EH (cell line): ENCODE measurements around the gene ZFP36L2.

Source experiments
- DNase-seq: peaks from one replicate; pipeline ENCODE4 v3.0.0-alpha.2; 2015; ENCODE audit warnings: low read depth

The ZFP36L2 gene

DNA sequence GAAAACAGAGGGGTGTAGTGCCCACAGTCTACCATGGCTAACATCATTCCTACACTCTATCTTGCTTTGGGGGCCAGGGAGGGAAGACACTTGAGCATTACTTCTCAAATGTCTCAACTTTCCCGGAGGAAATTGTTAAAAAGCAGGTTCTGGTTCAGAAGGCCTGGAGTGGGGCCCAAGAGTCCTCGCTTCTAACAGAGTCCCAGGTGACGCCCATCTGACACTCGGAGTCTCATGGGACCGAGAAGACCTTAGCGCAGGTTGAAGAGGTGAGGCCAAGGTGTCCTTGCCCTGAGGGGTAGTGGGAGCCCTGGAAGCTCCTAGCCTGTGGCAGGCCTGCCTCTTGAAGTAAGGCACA is 40.1 kb downstream of the ZFP36L2 start:
- DNase-seq: no peak

DNA sequence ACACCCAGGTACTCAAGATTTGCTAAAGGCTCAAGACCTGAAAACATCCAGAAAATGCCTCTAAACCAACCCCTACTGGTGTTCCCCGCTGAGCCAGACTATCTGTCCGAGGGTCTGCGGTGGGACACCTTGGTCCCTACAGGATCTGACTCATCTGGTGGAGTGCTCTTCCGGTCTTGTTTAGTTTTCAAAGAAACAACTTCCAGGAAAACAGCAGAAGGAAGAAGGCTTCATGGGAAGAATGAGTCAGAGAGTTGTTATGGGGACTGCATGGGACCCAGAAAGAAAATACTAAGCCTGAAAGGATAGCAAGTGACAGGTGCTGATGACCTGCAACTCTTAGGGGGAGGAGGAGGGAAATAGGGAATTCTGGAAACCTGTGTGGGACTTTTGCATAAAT is 41.3 kb downstream of the ZFP36L2 start:
- peak; percentile 48 for DNase-seq

DNA sequence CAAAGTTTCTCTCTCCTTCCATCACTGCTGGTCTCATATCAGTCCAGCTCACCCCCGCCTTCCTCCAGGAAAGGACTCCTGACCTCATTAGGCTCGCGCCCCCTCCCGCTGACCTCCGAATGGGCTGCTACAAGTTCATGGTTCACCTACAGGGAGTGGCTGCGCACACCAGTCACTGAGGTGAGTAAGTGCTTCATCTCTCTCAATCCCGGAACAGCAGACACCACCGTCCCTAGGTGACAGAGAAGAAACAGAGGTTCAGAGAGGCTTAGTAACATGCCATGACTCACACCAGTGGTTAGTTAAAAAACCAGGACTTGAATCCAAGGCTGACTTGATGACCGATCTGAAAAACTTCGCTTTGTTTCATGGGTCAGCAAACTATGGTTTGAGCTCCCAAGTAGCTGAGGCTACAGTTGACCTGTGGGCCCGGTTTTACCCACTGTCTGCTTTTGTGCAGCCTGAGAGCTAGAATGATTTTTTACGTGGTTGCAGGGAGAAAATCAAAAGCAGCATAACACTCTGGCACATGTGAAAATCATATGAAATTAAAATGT is 42.0 kb downstream of the ZFP36L2 start:
- peak; percentile 55 for DNase-seq

DNA sequence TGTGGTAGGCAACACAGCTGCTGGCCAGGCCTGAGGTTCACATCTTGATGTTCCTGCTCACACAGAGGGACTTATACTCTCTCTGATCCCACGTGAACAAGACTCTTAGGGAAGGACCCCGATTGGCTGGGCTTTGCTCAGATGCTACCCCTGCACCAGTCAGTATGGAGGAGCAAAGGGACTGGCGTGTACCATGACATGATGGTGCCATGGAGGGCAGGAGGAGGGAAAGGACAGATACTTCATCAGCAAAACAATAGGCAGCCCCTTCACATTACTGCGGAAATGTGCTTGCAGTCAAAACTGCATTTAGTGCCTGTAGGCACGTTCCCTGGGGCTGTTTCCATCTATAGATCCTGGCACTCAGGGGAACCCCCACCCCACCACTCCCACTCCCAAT is 42.7 kb downstream of the ZFP36L2 start:
- no peak for DNase-seq

DNA sequence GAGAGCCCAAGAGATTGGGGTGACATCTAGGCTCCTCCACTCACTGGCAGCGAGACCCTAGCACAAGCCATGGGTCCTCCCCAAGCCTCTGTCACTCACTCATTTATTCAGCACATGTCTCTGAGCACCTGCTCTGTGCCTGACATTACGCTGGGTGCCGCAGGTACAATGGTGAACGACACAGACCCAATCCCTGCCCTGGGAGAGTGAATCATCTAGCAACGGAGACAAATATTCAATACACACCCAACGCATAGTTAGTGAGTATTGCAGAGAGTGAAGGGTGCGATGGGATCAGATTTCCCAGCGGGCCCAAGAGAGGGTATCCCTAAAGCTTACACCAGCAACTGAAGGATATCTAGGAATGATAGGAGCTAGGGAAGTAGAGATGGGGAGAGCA is 45.5 kb downstream of the ZFP36L2 start:
- no peak for DNase-seq

DNA sequence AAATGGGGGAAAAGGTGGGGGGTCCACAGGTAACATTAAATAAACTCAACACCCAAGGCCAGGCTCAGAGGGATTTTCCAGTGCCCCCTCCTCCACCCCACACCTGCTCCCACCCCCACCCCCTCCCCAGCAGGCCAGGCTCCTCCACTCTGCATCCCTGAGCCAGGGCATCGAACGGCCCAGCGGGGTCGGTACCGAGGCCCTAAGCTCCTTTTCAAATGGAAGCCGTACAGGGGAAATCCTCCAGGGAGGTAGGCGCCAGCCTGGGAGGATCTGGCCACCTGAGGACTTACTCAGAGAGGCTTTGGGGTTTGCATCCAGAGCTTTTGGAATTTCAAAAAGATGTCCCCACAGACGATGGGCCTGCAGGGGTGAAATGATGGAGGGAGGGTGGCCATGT is 46.5 kb downstream of the ZFP36L2 start:
- no peak for DNase-seq

DNA sequence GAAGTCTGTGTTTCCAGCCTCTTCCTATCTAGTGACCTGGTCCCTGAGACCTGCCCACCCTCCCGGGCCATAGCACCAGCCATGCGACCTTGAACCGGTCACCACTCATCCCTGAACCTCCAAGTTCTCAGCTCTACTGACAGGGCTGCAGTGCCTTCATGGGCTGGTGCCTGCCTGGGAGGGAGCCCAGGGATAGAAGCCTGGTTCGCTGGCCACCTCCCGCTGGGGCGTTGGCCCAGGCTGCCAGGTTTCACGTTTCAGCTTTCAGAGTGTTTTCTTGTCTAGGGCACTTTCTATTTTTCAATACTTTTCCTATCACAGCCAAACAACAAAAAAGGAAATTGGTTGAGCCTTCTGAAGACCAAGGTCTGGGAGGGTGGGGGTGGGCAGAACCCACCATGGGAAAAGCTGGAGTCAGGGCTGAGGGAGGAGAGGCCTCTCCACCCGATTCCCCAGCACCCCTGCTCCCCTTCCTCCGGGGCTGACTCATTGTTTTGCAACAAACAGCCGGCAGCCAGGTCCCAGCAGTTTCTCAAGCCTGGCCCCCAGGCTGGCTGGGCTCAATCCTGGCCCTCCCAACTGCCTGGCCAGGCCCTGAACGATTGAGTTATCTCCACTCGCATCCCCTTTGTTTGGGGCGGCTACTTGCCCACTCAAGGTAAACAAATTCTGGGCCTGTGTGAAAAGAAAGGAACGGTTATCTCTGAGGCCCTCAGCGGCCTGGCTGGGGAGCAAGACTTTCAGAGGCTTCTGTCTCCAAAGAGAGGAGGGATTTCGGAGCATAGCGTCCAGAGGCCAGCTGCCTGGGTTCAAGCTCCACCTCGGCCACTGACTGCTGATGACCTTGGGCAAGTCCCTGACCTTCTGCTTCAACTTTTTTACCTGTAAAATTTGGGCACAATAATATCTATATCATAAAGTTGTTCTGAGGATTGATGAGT is 47.5 kb downstream of the ZFP36L2 start:
- DNase-seq: peak; percentile 78

DNA sequence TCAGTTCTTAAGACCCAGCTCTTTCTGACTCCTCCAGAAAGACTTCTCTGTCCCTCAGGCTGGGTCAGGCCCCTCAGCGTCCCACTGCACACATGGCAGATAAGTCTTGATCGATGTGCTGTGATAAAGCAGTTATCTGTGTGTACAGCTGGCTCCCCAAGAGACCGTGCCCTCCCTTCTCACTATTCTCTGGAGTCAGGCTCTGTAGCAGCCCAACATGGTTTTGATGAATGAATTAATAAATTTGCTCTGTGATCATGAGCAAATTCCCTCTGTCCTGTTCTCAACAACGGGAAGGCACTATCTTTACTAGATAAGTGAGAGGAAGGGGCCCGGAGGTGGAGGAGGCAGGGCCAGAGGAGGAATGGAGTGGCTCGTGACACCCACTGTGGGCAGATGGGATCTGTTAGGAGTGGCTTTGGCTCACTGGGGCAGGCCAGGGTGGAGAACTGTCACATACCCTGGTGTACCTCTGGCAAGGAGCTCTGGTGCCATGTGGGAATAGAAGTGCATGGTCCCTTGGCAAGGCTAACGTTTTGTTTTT is 48.3 kb downstream of the ZFP36L2 start:
- no peak for DNase-seq

DNA sequence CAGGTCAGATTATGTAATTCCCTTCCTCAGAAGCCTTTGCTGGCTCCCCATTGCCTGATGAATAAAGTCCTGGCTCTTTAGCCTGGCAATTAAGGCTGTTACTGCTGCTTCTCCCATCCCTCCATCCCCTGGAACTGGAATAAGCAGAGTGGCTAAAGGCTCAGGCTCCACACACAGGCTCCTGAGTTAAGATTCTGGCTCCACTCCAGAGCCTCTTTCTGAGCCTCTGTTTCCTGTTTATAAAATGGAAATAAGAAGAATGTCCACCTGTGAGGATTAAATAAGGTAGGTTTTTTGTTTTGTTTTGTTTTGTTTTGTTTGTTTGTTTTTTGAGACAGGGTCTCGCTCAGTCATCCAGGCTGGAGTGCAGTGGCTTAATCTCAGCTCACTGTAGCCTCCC is 50.0 kb downstream of the ZFP36L2 start:
- DNase-seq: no peak

DNA sequence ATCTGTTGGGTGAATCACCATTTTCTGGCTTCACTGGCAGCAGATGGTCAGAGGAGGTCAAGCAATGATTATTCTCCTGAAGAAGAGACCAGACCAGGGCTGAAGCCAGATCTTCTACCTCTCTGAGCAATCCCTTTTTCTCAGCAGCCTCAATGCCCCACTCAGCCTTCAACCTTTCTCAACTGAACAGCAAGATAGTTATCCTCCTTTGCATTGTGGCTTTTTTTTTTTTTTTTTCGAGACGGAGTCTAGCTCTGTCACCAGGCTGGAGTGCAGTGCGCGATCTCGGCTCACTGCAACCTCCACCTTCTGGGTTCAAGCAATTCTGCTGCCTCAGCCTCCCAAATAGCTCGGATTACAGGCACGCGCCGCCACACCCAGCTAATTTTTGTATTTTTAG is 50.5 kb downstream of the ZFP36L2 start:
- no peak for DNase-seq

DNA sequence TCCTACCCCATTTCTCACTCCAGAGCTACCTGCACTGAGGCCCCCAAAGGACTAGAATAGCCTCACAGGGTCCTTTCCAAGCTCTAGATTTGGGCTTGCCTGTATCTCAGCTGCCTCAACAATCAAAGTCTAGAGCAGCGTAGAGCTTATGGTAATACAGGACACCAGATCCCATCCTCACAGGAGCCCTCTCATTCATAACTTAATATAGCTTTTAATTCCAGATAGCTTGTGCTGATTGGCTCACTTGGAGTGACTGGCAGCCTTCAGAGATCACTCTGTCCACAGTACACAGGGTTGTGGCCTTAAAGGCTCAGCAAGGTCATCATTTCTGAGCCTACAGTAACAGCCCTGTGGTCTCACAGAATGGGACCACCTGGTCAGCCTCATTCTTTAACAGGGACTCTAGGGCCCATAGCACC is 51.4 kb downstream of the ZFP36L2 start:
- no peak for DNase-seq

DNA sequence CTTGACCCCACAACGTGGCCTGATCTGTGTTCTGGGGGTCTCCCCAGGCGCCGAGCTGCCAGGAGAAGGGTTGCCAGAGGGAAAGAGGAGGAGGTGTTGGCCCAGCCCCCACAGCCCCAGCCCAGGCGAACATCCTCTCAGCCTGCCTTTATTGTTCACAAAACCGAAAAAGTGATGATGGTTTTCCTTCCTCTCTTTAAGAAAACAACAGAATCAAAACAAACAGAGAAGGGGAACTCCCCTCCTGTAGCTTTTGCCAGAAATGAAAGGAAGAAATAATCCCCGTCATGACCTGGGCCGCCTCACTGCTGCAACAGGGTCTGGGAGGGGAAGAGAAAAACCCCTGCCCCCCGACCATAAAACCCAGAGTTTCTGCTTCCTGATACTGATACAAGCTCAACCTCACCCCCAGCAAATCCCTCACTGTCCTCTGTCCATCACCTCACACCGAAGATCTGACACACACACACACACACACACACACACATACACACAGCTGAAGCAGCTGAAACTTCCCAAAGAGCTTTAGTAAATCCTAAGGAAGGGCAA is 52.0 kb downstream of the ZFP36L2 start:
- no peak for DNase-seq
